ENCODE results near the gene KRT23. TPM values are rescaled to one million over a fixed set of nuclear protein-coding genes. Genes with fewer than 3 reads are reported as not detected.

The KRT23 gene
- total RNA-seq, 1 donor from 2014 or later: 25.9 TPM

- Histone ChIP-seq H3K36me3 (ENCODE audit: control insufficient read depth, insufficient read depth, low read length) (no peaks in the 10 kb centered on the region), H3K4me3 (ENCODE audit: low read depth, low read length) (no peak overlapping the region), H3K27me3 (ENCODE audit: control insufficient read depth, insufficient read depth, low read length) (no peaks in the 10 kb centered on the region)
- DNase-seq (ENCODE audit: low read depth): no peak
- TF ChIP-seq CTCF (IDR thresholded peaks at IDR 0.05; ENCODE audit: insufficient read depth, low read length, poor library complexity, severe bottlenecking): no peak
These were observed 30.8 kb downstream of the KRT23 start for GRCh38 chr17:40906613-40907012.

GRCh38 chr17:40905370-40905769 is 32.1 kb downstream of the KRT23 start:
- no peak for DNase-seq (ENCODE audit: low read depth)
- Histone ChIP-seq H3K27me3 (ENCODE audit: control insufficient read depth, insufficient read depth, low read length) (no peaks in the 10 kb centered on the region), H3K4me3 (ENCODE audit: low read depth, low read length) (no peak overlapping the region), H3K36me3 (ENCODE audit: control insufficient read depth, insufficient read depth, low read length) (no peaks in the 10 kb centered on the region)
- TF ChIP-seq CTCF (IDR thresholded peaks at IDR 0.05; ENCODE audit: insufficient read depth, low read length, poor library complexity, severe bottlenecking): no peak

GRCh38 chr17:40903129-40903847 is 34.2 kb downstream of the KRT23 start:
- Histone ChIP-seq H3K27me3 (ENCODE audit: control insufficient read depth, insufficient read depth, low read length) (no peaks in the 10 kb centered on the region), H3K4me3 (ENCODE audit: low read depth, low read length) (no peak overlapping the region), H3K36me3 (ENCODE audit: control insufficient read depth, insufficient read depth, low read length) (no peaks in the 10 kb centered on the region)
- DNase-seq (ENCODE audit: low read depth): peak; percentile 94
- TF ChIP-seq CTCF (IDR thresholded peaks at IDR 0.05; ENCODE audit: insufficient read depth, low read length, poor library complexity, severe bottlenecking): no peak

DNA sequence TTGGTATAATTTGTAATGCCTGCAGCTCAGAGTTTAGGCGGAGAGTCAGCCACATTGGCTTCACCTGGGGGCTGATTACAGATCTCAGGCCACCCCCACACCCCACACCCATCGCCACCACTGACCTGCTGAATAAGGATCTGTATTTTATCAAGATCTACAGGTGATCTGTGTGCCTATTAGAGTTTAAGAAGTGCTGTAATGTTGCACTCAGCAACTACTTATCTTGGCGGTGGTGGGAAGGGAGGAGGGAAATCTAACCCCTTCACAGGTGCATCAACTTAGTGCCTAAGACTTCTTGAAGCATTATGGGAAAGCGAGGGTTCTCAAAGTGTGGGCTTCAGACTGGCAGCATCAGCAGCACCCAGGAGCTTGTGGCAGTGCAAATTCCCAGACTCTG is 34.9 kb downstream of the KRT23 start:
- Histone ChIP-seq H3K36me3 (ENCODE audit: control insufficient read depth, insufficient read depth, low read length) (no peaks in the 10 kb centered on the region), H3K4me3 (ENCODE audit: low read depth, low read length) (no peak overlapping the region), H3K27me3 (ENCODE audit: control insufficient read depth, insufficient read depth, low read length) (no peaks in the 10 kb centered on the region)
- no peak for DNase-seq (ENCODE audit: low read depth)
- TF ChIP-seq CTCF (IDR thresholded peaks at IDR 0.05; ENCODE audit: insufficient read depth, low read length, poor library complexity, severe bottlenecking): no peak

GRCh38 chr17:40901981-40902474 is 35.4 kb downstream of the KRT23 start:
- peak; percentile 61 for DNase-seq (ENCODE audit: low read depth)
- no peaks in the 10 kb centered on the region for H3K36me3 ChIP-seq (ENCODE audit: control insufficient read depth, insufficient read depth, low read length)
- no peak overlapping the region for H3K4me3 ChIP-seq (ENCODE audit: low read depth, low read length)
- TF ChIP-seq CTCF (IDR thresholded peaks at IDR 0.05; ENCODE audit: insufficient read depth, low read length, poor library complexity, severe bottlenecking): no peak
- H3K27me3 ChIP-seq (ENCODE audit: control insufficient read depth, insufficient read depth, low read length): no peaks in the 10 kb centered on the region

Measured in kidney epithelial cell (primary cell).